ENCODE results near the gene CDKAL1. TPM values are rescaled to one million over a fixed set of nuclear protein-coding genes. Genes with fewer than 3 reads are reported as not detected.

Gene CDKAL1
- total and polyA plus RNA-seq, 4 donors = 2.0 to 12.9 (median 6.7) TPM

GRCh38 chr6:21027507-21027906, 493.2 kb downstream of the CDKAL1 start:
- peaks cover 0 to 7% (median under 1%) of the 10 kb centered on the region in 4 donors for H3K4me1 ChIP-seq (ENCODE audit: control insufficient read depth in 4 of 4, insufficient read depth in 4 of 4, low read length in 3 of 4)
- H3K27ac ChIP-seq (ENCODE audit: low read depth in 1 of 2, low read length in 2 of 2) = no peak overlapping the region
- H3K27me3 ChIP-seq (ENCODE audit: control insufficient read depth in 4 of 4, insufficient read depth in 4 of 4, low read length in 3 of 4) = no peaks in the 10 kb centered on the region
- no peak for DNase-seq (ENCODE audit: low spot score)
- peaks cover 0 to 3% (median 1%) of the 10 kb centered on the region in 4 donors for H3K9me3 ChIP-seq (ENCODE audit: control insufficient read depth in 4 of 4, low read length in 3 of 4)
- 98% methylated on average over 2 of the region's 2 CpGs for WGBS
- no peak for TF ChIP-seq RAD21 (IDR thresholded peaks at IDR 0.05)
- TF ChIP-seq YY1 (IDR thresholded peaks at IDR 0.05) = no peak
- no peak for TF ChIP-seq HNF4A (conservative IDR thresholded peaks at IDR 0.05)
- no peak for TF ChIP-seq ATF3 (IDR thresholded peaks at IDR 0.05)
- TF ChIP-seq NR2F2 (IDR thresholded peaks at IDR 0.05) = no peak
- TF ChIP-seq JUND (IDR thresholded peaks at IDR 0.05) = no peak
- TF ChIP-seq FOXA2 (IDR thresholded peaks at IDR 0.05) = no peak
- no peak for TF ChIP-seq HNF4G (IDR thresholded peaks at IDR 0.05)
- no peak for TF ChIP-seq TAF1 (conservative IDR thresholded peaks at IDR 0.05)
- no peak for TF ChIP-seq GABPA (IDR thresholded peaks at IDR 0.05 in 1 of 2, conservative IDR thresholded peaks at IDR 0.05 in 1 of 2)
- H3K9ac ChIP-seq (ENCODE audit: low read depth in 1 of 2, low read length in 2 of 2) = no peak overlapping the region
- H3K36me3 ChIP-seq (ENCODE audit: control insufficient read depth in 4 of 4, insufficient read depth in 3 of 4, low read depth in 1 of 4, low read length in 3 of 4) = no peaks in the 10 kb centered on the region
- no peak overlapping the region for H3K4me3 ChIP-seq (ENCODE audit: low read depth in 1 of 3, low read length in 3 of 3)

GRCh38 chr6:21031182-21031581, 496.9 kb downstream of the CDKAL1 start:
- WGBS = 95% methylated on average over 5 of the region's 5 CpGs
- Histone ChIP-seq H3K4me3 (ENCODE audit: low read depth in 1 of 3, low read length in 3 of 3) (no peak overlapping the region), H3K9ac (ENCODE audit: low read depth in 1 of 2, low read length in 2 of 2) (no peak overlapping the region), H3K9me3 (ENCODE audit: control insufficient read depth in 4 of 4, low read length in 3 of 4) (no peaks in the 10 kb centered on the region), H3K27me3 (ENCODE audit: control insufficient read depth in 4 of 4, insufficient read depth in 4 of 4, low read length in 3 of 4) (no peaks in the 10 kb centered on the region), H3K27ac (ENCODE audit: low read depth in 1 of 2, low read length in 2 of 2) (no peak overlapping the region), H3K4me1 (ENCODE audit: control insufficient read depth in 4 of 4, insufficient read depth in 4 of 4, low read length in 3 of 4) (no peaks in the 10 kb centered on the region), H3K36me3 (ENCODE audit: control insufficient read depth in 4 of 4, insufficient read depth in 3 of 4, low read depth in 1 of 4, low read length in 3 of 4) (no peaks in the 10 kb centered on the region)
- TF ChIP-seq FOXA1 (IDR thresholded peaks at IDR 0.05) = no peak
- no peak for TF ChIP-seq YY1 (IDR thresholded peaks at IDR 0.05)
- TF ChIP-seq ZBTB33 (IDR thresholded peaks at IDR 0.05) = no peak
- TF ChIP-seq ATF3 (IDR thresholded peaks at IDR 0.05) = no peak
- no peak for TF ChIP-seq NR2F2 (IDR thresholded peaks at IDR 0.05)
- TF ChIP-seq MAX (IDR thresholded peaks at IDR 0.05) = no peak
- no peak for TF ChIP-seq SP1 (IDR thresholded peaks at IDR 0.05)
- TF ChIP-seq TAF1 (conservative IDR thresholded peaks at IDR 0.05) = no peak
- TF ChIP-seq HNF4A (conservative IDR thresholded peaks at IDR 0.05) = no peak
- TF ChIP-seq HNF4G (IDR thresholded peaks at IDR 0.05) = no peak
- TF ChIP-seq CTCF (IDR thresholded peaks at IDR 0.05; ENCODE audit: low read depth, low read length, missing input control) = no peak
- no peak for TF ChIP-seq EGR1 (IDR thresholded peaks at IDR 0.05; ENCODE audit: low read depth in 2 of 2)
- TF ChIP-seq GABPA (IDR thresholded peaks at IDR 0.05 in 1 of 2, conservative IDR thresholded peaks at IDR 0.05 in 1 of 2) = no peak
- TF ChIP-seq RXRA (IDR thresholded peaks at IDR 0.05) = no peak
- no peak for DNase-seq (ENCODE audit: low spot score)

All from liver (tissue), 9 donors.